IMR-90 (cell line): ENCODE measurements around the gene GFRA4. TPM values are rescaled to one million over a fixed set of nuclear protein-coding genes. Genes with fewer than 3 reads are reported as not detected.

Experiments used
- ATAC-seq: fragments of 200-7000 bp; cut with Tn5 transposase; 2 replicates; pipeline ENCODE4 v1.9.1; 2020; ENCODE audit warnings: low read depth, mild to moderate bottlenecking, moderate library complexity
- BruUV-seq: library from RNA; stranded (reverse); fragments of 400-500 nt; replicated peaks from 2 replicates; lab custom pipeline; 2021; lab: Mats Ljungman, UMichigan
- CTCF ChIA-PET: fragments of 300-600 bp; formaldehyde crosslinking; extraction: SDS; loops from one replicate; lab custom pipeline; 2021; ENCODE audit warnings: antibody characterized with exemption; lab: Yijun Ruan, JAX
- POLR2A ChIA-PET: fragments of 300-600 bp; sonication (Branson Sonifier 250); formaldehyde crosslinking; loops from one replicate; lab custom pipeline; 2022; ENCODE audit warnings: antibody characterized with exemption; ENCODE audit not compliant: unreplicated experiment; lab: Charles Lee
- DNase-seq: peaks from one replicate; pipeline ENCODE4 v3.0.0; 2013
- H2AFZ ChIP-seq: replicated peaks from 2 replicates; pipeline ENCODE3; 2013; ENCODE audit warnings: low read length, mild to moderate bottlenecking; ENCODE audit not compliant: poor library complexity
- H2AK5ac ChIP-seq: 2 replicates; pipeline ENCODE4 v1.6.1; 2013; ENCODE audit warnings: low read depth, low read length, inconsistent platforms
- H2AK9ac ChIP-seq: replicated peaks from 2 replicates; pipeline ENCODE3; 2013; ENCODE audit warnings: mild to moderate bottlenecking, low read depth, low read length, moderate library complexity; ENCODE audit not compliant: poor library complexity
- H2BK120ac ChIP-seq: 2 replicates; pipeline ENCODE4 v1.6.1; 2013; ENCODE audit warnings: low read depth, low read length, inconsistent platforms
- H2BK15ac ChIP-seq: 3 replicates; pipeline ENCODE4 v1.6.1; 2013; ENCODE audit warnings: low read depth, low read length, inconsistent platforms
- H2BK20ac ChIP-seq: 2 replicates; pipeline ENCODE4 v1.6.1; 2013; ENCODE audit warnings: low read depth, mild to moderate bottlenecking, inconsistent platforms, low read length, moderate library complexity
- H2BK5ac ChIP-seq: 2 replicates; pipeline ENCODE4 v1.6.1; 2013; ENCODE audit warnings: mild to moderate bottlenecking, low read depth, low read length, inconsistent platforms; ENCODE audit not compliant: poor library complexity, severe bottlenecking
- H3K14ac ChIP-seq: replicated peaks from 2 replicates; pipeline ENCODE4 v1.6.1; 2013; ENCODE audit warnings: low read depth, low read length, inconsistent platforms
- H3K18ac ChIP-seq: 2 replicates; pipeline ENCODE4 v1.6.1; 2013; ENCODE audit warnings: low read depth, low read length, control low read depth
- H3K23ac ChIP-seq: 2 replicates; pipeline ENCODE4 v1.6.1; 2013; ENCODE audit warnings: low read depth, low read length, inconsistent platforms
- H3K27ac ChIP-seq: 2 replicates; pipeline ENCODE4 v1.5.1; 2013; ENCODE audit warnings: mild to moderate bottlenecking, control low read depth, low read length; ENCODE audit not compliant: insufficient read depth
- H3K27me3 ChIP-seq: 2 replicates; pipeline ENCODE4 v1.6.1; 2013; ENCODE audit warnings: low read length; ENCODE audit not compliant: control insufficient read depth, insufficient read depth
- H3K36me3 ChIP-seq: 2 replicates; pipeline ENCODE4 v1.6.1; 2013; ENCODE audit warnings: low read length, mixed read lengths; ENCODE audit not compliant: control insufficient read depth, insufficient read depth
- H3K4ac ChIP-seq: 2 replicates; pipeline ENCODE4 v1.6.1; 2013; ENCODE audit warnings: low read depth, low read length, inconsistent platforms
- H3K4me1 ChIP-seq: 2 replicates; pipeline ENCODE4 v1.6.1; 2013; ENCODE audit warnings: low read length, mixed read lengths; ENCODE audit not compliant: control insufficient read depth, insufficient read depth
- H3K4me2 ChIP-seq: 2 replicates; pipeline ENCODE4 v1.6.1; 2013; ENCODE audit warnings: low read depth, mild to moderate bottlenecking, control low read depth, low read length, moderate library complexity
- H3K4me3 ChIP-seq: 2 replicates; pipeline ENCODE4 v1.5.1; 2013; ENCODE audit warnings: low read depth, mild to moderate bottlenecking, control low read depth, low read length, moderate library complexity; ENCODE audit not compliant: insufficient read depth
- H3K56ac ChIP-seq: 2 replicates; pipeline ENCODE4 v1.6.1; 2013; ENCODE audit warnings: low read length, inconsistent platforms; ENCODE audit not compliant: insufficient read depth; ENCODE audit errors: extremely low read depth
- H3K79me1 ChIP-seq, 2 experiments: 2 replicates each; pipeline ENCODE4 v1.6.1; 2013; ENCODE audit warnings: low read length in 2 of 2, inconsistent platforms in 1 of 2, low read depth in 1 of 2
- H3K9ac ChIP-seq: 2 replicates; pipeline ENCODE4 v1.6.1; 2013; ENCODE audit warnings: low read depth, low read length, control low read depth
- H3K9me1 ChIP-seq: 2 replicates; pipeline ENCODE4 v1.6.1; 2013; ENCODE audit warnings: low read length, inconsistent platforms; ENCODE audit not compliant: insufficient read depth
- H3K9me3 ChIP-seq: 2 replicates; pipeline ENCODE4 v1.6.1; 2013; ENCODE audit warnings: low read length; ENCODE audit not compliant: control insufficient read depth, insufficient read depth
- H4K20me1 ChIP-seq: 2 replicates; pipeline ENCODE4 v1.6.1; 2013; ENCODE audit warnings: low read length, inconsistent platforms; ENCODE audit not compliant: insufficient read depth
- H4K5ac ChIP-seq: 2 replicates; pipeline ENCODE4 v1.6.1; 2013; ENCODE audit warnings: mild to moderate bottlenecking, low read depth, low read length, control low read depth
- H4K8ac ChIP-seq, 2 experiments: 2 replicates each; pipeline ENCODE4 v1.6.1; 2013; ENCODE audit warnings: low read depth in 2 of 2, low read length in 2 of 2, control low read depth in 1 of 2, inconsistent platforms in 1 of 2
- H4K91ac ChIP-seq: 2 replicates; pipeline ENCODE4 v1.6.1; 2013; ENCODE audit warnings: low read depth, low read length, inconsistent platforms; ENCODE audit not compliant: insufficient read depth
- BHLHE40 ChIP-seq: fragments of 150-350 bp; IDR thresholded peaks from 2 replicates; pipeline ENCODE4 v1.6.1; 2016; ENCODE audit warnings: mild to moderate bottlenecking, low read depth, low read length
- CEBPB ChIP-seq: IDR thresholded peaks from 2 replicates; pipeline ENCODE4 v1.6.1; 2012; ENCODE audit warnings: low read depth, low read length, improper control_type of control experiment
- CHD1 ChIP-seq: IDR thresholded peaks from 2 replicates; pipeline ENCODE4 v1.6.1; 2012; ENCODE audit warnings: low read depth, low read length, improper control_type of control experiment
- MAFK ChIP-seq: IDR thresholded peaks from 2 replicates; pipeline ENCODE4 v1.6.1; 2012; ENCODE audit warnings: low read depth, low read length, improper control_type of control experiment
- MAZ ChIP-seq: IDR thresholded peaks from 2 replicates; pipeline ENCODE4 v1.6.1; 2012; ENCODE audit warnings: low read depth, mild to moderate bottlenecking, low read length, improper control_type of control experiment, moderate library complexity, borderline replicate concordance
- MXI1 ChIP-seq: IDR thresholded peaks from 2 replicates; pipeline ENCODE4 v1.6.1; 2012; ENCODE audit warnings: low read depth, mild to moderate bottlenecking, low read length, moderate library complexity, borderline replicate concordance
- POLR2A ChIP-seq: IDR thresholded peaks from 2 replicates; pipeline ENCODE4 v1.6.1; 2012; ENCODE audit warnings: mild to moderate bottlenecking, low read depth, low read length
- RAD21 ChIP-seq: IDR thresholded peaks from 2 replicates; pipeline ENCODE4 v1.6.1; 2012; ENCODE audit warnings: low read length, improper control_type of control experiment
- RCOR1 ChIP-seq: IDR thresholded peaks from 2 replicates; pipeline ENCODE4 v1.6.1; 2012; ENCODE audit warnings: mild to moderate bottlenecking, low read length, improper control_type of control experiment; ENCODE audit not compliant: insufficient replicate concordance
- RFX5 ChIP-seq: IDR thresholded peaks from 2 replicates; pipeline ENCODE4 v1.8.0; 2012; ENCODE audit warnings: low read depth, mild to moderate bottlenecking, low read length, moderate library complexity
- SMC3 ChIP-seq: fragments of 150-350 bp; IDR thresholded peaks from 2 replicates; pipeline ENCODE4 v1.6.1; 2016; ENCODE audit warnings: low read depth, mild to moderate bottlenecking, antibody characterized with exemption, low read length, moderate library complexity
- USF2 ChIP-seq: fragments of 150-350 bp; IDR thresholded peaks from 2 replicates; pipeline ENCODE4 v1.6.1; 2017; ENCODE audit warnings: mild to moderate bottlenecking, antibody characterized with exemption, low read length, low read depth
- WGBS, 2 experiments: methylation state at CpG; one replicate each; pipeline versions ENCODE4 v1.1.5 to v1.1.7; 2013; ENCODE audit warnings: missing lambda C conversion rate in 2 of 2; ENCODE audit not compliant: insufficient read length in 1 of 2; ENCODE audit errors: extremely low coverage in 2 of 2; 5-methylcytosine and 5-hydroxymethylcytosine counted together
- dilution Hi-C: fragments of 300-500 bp; cut with HindIII; formaldehyde crosslinking; loops from one replicate; pipeline ENCODE4 v1.14.3; 2018; ENCODE audit warnings: low sequenced_read_pairs; ENCODE audit not compliant: unreplicated experiment
- in situ Hi-C: fragments of 300-500 bp; cut with MboI; formaldehyde crosslinking; loops from 3 replicates; pipeline ENCODE4 v1.14.3; 2019; ENCODE audit warnings: low sequenced_read_pairs, inconsistent platforms, mixed read lengths
- intact Hi-C: fragments of 100-400 bp; cut with micrococcal nuclease; formaldehyde crosslinking; loops from 2 replicates; pipeline ENCODE4 v1.10.0; 2022
- polyA plus RNA-seq, 3 experiments: library from polyadenylated mRNA; depleted of rRNA; stranded (reverse); fragments of >200 nt; gene quantifications; 2 replicates each; pipeline ENCODE4 v1.2.3, GENCODE V29; 2012; ENCODE audit warnings: low replicate concordance in 1 of 3
- total RNA-seq: library from RNA; depleted of rRNA; stranded (reverse); fragments of >200 nt; gene quantifications from 2 replicates; pipeline ENCODE4 v1.2.3, GENCODE V29; 2012
- TF ChIP-seq, protein P1 (sequence below): fragments of 150-350 bp; IDR thresholded peaks from 2 replicates; pipeline ENCODE4 v1.6.1; 2016; ENCODE audit warnings: low read depth, mild to moderate bottlenecking, low read length, moderate library complexity, borderline replicate concordance

The GFRA4 gene
- total and polyA plus RNA-seq, 2 of the 4 experiments (the other 2 are of a cell fraction), result not detected

DNA sequence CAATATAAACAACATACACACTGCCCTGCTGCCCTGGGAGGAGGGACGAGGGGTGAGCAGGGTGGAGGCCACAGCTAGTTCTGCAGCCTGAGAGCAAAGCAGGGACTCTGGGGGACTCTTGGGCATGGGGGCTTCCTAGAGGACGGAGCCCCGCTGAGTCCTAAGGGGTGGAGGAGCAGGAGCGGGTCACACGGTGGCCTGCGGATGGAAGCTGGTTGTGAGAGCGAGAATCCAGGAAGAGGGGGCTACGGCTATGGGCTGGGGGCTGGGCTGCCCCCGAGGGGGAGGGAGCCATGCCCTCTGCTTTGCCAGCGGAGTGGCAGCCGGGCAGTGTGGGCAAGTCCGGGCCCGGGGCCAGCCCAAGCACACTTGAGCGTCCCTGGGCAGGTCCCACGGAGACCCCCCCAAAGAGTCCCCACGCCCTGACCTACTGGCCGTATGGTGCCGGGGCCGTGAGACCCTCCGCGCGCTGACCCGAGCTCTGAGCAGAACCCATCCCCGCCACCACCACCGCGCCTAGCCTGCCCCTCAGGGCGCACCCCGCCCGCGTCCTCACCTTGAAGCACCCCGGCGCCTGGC is 18.2 kb upstream of the GFRA4 start:
- peak overlapping the region; percentile 4; the same call in 1 of the 2 replicates for H3K23ac ChIP-seq
- H3K27ac ChIP-seq, result no peak overlapping the region
- dilution Hi-C loops (no loop called here), in situ Hi-C loops (no loop called here), intact Hi-C loops (no loop called here)
- ChIA-PET POLR2A (no interaction called here), CTCF (interaction anchor here (0.7 kb wide), 1 partner anchor 20 kb away, joined by 3 read pairs; no protein-coding TSS in a partner anchor)
- no peak overlapping the region for H2AK9ac ChIP-seq
- H4K8ac ChIP-seq, result no peak overlapping the region
- H3K4ac ChIP-seq, result peak overlapping the region; percentile 12; the same call in 1 of the 2 replicates
- no peak overlapping the region; the same call in 1 of the 2 replicates for H3K18ac ChIP-seq
- H3K79me1 ChIP-seq, result no peaks in the 10 kb centered on the region
- no peak overlapping the region for H2AK5ac ChIP-seq
- no peak overlapping the region for H2BK5ac ChIP-seq
- no peak overlapping the region; the same call in 1 of the 2 replicates for H3K4me3 ChIP-seq
- peak overlapping the region; percentile 31; the same call in 1 of the 2 replicates for H3K4me2 ChIP-seq
- no peak for DNase-seq
- H3K36me3 ChIP-seq, result no peaks in the 10 kb centered on the region
- no peaks in the 10 kb centered on the region for H4K20me1 ChIP-seq
- no peak overlapping the region for H2BK120ac ChIP-seq
- peak overlapping the region; percentile 82 for H2AFZ ChIP-seq
- H3K4me1 ChIP-seq, result peaks cover 29% of the 10 kb centered on the region
- no peak overlapping the region for H2BK20ac ChIP-seq
- H3K9me1 ChIP-seq, result peaks cover 11% of the 10 kb centered on the region
- no peak overlapping the region; the same call in 1 of the 2 replicates for H3K9ac ChIP-seq
- BruUV-seq, result no TSS peak
- H3K27me3 ChIP-seq, result peaks cover 2% of the 10 kb centered on the region; the same call in 1 of the 2 replicates
- H4K5ac ChIP-seq, result no peak overlapping the region
- H3K9me3 ChIP-seq, result no peaks in the 10 kb centered on the region
- H2BK15ac ChIP-seq, result no peak overlapping the region; the same call in 2 of the 3 replicates
- no peak overlapping the region; the same call in 1 of the 2 replicates for H4K91ac ChIP-seq
- peak; percentile 18; the same call in 1 of the 2 replicates for ATAC-seq
- H3K14ac ChIP-seq, result no peak overlapping the region
- H3K56ac ChIP-seq, result no peak overlapping the region
- no peak for TF ChIP-seq BHLHE40
- no peak for TF ChIP-seq RCOR1
- no peak for TF ChIP-seq MAZ
- no peak for TF ChIP-seq RAD21
- no peak for TF ChIP-seq RFX5
- no peak for TF ChIP-seq CEBPB
- TF ChIP-seq CHD1, result no peak
- no peak for TF ChIP-seq MXI1
- no peak for TF ChIP-seq USF2
- TF ChIP-seq POLR2A, result no peak
- no peak for TF ChIP-seq SMC3
- TF ChIP-seq, protein P1, sequence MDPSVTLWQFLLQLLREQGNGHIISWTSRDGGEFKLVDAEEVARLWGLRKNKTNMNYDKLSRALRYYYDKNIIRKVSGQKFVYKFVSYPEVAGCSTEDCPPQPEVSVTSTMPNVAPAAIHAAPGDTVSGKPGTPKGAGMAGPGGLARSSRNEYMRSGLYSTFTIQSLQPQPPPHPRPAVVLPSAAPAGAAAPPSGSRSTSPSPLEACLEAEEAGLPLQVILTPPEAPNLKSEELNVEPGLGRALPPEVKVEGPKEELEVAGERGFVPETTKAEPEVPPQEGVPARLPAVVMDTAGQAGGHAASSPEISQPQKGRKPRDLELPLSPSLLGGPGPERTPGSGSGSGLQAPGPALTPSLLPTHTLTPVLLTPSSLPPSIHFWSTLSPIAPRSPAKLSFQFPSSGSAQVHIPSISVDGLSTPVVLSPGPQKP, result no peak
- TF ChIP-seq MAFK, result no peak
- WGBS, 2 experiments, result 20% methylated on average over 8 of the region's 32 CpGs; no CpG with 5 or more reads in 1 of the 2 experiments
